T-helper 2 cell treated with Interferon-gamma antibody and Interleukin-4, amounts not matched to agents 100 ng/mL and 5 ng/mL, for 36 hours (primary cell): ENCODE results near the gene SMIM29. TPM values are rescaled to one million over a fixed set of nuclear protein-coding genes. Genes with fewer than 3 reads are reported as not detected.

Source experiments
- intact Hi-C: fragments of 100-400 bp; cut with micrococcal nuclease; formaldehyde crosslinking; loops from one replicate; pipeline ENCODE4 v1.15.1; 2023
- total RNA-seq: library from RNA; stranded (reverse); gene quantifications from 2 replicates; pipeline ENCODE4 v1.2.3, GENCODE V29; 2022

SMIM29 gene
- total RNA-seq, 1 donor from 2014 or later: 20.3 TPM

DNA sequence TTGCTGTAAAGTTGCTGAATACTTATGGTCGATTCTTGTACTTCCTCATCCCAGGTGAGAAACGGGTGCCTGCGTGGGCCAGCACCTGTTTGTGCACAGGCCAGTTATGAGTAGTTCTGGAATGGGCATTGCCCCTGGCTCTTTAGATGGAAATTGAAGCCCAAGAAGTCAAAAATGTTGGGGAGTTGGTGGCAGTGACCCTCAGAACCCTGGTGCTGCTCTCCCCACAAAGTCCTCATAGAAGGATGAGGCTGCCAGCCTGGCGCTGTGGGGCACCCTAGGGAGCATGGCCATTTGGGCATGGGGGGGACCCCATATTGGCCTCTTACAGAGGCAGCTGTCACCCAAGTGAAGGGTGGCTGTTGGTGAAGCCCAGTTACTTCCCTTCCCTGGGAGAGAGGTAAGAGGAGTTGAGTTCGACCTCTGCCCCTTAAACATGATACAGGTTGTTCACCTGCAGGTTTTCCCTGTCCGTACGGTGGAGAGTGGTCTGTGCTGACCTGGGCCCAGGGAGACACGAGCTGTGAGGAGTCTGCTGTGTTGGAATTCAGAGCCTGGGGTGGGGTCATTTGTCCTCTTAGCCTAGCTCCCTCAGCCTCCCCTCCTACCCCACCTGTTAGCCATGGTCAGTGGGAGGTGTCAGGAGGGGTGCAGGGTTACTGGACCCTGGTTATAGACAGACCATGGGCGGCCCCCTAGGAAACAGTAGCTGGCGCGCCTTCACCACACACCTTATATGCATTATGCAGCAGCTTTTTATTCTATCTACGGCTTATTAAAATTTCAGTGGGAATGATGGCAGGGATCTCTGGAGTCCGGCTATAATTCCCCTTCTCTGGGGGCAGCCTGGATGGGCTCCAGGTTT lies 7.2 kb downstream of the SMIM29 start:
- intact Hi-C loops: no loop called here

DNA sequence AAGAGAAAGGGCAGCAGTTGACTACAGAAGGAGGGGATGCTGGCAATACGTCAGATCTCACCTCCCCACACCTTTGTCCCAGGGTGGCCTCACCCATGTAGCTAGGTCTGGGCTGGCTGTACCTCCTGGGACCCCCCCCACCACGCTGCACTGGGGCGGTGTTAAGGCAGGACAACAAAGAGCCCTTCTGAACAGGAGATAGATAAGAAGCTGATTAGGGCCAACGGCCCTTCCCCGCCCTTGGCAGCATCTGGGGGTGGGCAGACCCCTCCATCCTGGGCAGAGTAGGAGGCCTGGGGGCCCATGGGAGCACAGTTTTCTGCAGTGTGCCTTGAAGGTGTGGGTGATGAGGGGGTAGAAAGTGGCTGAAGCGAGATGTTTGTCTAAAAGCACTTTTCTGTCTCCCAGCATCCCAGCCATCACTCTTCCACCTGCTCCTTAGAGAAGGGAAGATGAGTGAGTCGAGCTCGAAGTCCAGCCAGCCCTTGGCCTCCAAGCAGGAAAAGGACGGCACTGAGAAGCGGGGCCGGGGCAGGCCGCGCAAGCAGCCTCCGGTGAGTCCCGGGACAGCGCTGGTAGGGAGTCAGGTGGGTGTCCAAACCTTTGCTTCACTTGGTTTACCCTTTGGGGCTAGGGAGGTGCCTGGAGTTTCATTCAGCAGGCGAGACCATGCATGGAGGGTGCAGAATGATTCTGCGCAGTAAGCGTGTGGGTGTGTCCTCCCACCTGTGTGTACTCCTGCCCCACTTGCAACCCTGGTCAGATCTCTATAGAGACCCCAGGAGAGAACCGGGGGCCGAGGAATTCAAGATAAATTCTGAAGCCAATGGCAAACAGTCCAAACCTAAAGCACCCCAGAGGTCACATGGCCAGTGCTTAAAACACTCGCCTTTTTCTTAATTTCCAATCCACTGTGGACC lies 8.2 kb downstream of the SMIM29 start:
- intact Hi-C loops: no loop called here

DNA sequence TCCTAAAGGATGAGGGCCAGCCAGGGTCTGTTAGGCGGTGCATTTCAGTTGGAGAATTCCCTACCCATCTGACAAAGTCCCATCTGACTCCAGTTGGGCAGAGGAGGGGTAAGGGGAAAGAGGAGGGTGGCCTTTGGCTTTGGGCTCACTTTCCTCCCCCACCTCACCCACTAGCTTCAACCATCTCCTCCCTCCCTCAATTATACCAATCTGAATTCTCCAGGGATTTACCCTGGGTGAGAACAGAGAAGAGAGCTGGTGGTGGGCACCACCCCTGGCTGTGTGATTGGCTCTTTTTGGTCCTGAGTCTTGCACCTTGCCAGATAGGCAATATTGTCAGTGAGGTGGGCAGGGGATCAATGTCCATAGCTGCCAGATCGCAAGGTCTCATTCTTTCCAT lies 8.9 kb downstream of the SMIM29 start:
- intact Hi-C loops: loop anchor here (5.0 kb wide), 1 partner anchor 287 kb away; no protein-coding TSS in a partner anchor

DNA sequence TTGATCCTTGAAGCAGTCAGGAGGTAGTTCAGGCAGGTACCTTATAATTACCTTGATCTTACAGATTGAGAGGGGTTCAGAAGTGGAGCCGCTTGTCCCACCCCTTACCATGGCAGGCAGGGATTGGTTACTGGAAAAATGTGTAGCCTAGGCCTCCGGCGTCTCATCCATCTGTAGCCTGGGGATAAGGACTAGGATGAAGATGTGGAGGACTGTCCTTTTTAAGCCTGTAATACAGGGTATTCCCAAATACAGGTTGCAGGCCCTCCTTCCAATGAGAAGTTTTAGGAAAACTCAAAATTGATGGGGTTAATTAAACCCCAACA lies 9.3 kb downstream of the SMIM29 start:
- intact Hi-C loops: loop anchor here (5.0 kb wide), 1 partner anchor 288 kb away; no protein-coding TSS in a partner anchor

DNA sequence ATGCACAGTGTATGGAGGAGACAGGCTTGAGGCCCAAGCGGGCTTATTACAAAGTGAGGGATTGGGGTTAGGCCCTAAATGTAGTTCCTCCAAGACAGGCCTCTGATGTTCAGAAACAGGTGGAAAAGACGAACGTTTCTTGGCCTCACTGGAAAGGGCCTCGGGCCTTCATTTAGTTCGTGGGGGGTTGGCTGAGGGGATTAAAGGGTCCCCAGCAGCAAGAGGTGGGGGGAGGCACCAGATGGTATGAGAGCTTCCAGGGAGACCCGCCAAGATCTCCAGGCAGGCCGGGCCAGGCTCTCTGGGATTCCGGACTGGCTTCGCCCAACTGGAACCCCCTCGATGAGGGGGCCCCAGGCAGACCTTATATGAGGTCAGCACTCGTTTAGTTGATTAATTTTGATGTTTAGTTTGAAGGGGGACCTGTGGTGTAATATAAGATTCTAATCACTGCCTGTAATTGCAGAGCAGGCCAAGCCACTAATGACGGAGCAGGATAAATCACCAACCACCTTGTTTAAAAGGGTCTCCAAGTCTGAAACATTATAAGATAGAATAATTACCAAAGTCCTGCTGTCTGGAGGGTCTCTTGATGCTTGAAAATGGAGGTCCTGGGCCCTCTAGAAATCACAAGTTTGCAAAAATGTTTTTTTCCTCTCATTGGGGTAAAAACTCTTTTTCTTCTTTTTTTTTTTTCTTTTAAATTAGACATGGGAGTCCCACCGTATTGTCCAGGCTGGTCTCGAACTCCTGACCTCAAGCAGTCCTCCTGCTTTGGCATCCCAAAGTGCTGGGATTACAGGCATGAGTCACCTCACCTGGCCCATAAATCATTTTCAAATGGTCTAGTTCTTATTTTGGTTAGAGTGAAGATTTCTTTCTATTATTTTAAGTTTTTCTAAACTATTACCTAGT lies 10.0 kb downstream of the SMIM29 start:
- intact Hi-C loops: loop anchor here (5.0 kb wide), 1 partner anchor 288 kb away; no protein-coding TSS in a partner anchor

DNA sequence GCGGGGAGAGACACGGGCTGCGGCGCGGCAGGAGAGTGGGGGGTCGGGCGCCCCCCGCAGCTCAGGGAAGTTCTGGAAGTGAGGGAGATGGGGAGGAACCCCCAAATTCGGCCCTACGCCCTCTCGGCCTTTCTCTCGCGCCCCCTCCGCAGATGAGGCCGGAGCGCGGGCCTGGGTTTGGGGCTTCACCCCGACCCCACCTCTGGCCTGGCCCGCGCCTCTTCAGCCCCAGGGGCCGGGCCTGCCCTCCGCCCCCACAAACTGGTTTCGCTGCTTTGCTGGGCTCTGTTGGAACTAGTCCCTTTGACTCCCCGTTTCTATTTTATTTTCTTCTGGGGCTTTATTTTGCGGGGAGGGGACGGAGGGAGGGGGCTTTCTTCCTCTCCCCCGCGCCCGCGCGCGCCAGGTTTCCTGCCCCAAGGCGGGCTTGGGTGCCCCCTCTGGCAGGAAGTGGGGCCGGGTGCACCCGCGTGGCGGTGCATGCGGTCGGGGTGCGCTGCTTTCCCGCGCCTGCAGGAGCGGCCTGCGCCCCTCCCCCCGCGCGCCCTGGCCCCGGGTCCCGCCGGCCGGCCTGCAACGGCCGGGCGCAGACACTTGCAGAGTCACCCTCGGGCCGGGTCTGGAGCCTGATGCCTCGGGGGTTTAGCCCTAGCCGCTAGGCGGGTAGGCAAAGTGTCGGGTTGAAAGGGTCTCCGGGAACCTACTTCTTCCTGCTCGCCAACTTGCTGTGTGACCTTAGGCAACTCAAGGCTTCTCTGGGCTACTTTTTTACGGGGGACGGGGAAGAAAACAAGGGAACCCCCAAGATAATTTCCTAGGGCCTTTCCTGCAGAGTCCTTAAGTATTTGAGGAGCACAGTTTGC lies 10.9 kb downstream of the SMIM29 start:
- intact Hi-C loops: loop anchor here (2.0 to 5.0 kb wide), 2 partner anchors 55 to 289 kb away; no protein-coding TSS in a partner anchor

DNA sequence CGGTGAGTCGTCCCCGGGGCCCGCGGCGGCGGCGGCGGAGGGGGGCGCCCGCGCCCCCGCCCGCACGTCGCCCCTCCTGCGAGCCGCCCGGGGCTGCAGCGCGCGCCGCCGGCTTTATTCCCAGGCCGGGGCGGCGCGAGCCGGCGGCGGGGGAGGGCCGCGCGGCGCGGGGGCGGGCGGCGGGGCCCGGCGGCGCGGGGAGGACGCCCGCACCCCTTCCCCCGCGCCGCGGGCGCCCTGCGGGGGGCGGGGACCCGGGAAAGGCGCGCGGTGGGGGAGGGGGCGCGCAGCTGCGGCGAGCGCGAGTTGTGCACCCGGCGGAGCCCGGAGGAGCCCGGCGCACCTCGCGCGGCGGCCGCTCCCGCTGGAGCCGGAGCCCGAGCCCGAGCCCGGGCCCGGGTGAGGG lies 11.5 kb downstream of the SMIM29 start:
- intact Hi-C loops: loop anchor here (2.0 to 5.0 kb wide), 2 partner anchors 55 to 290 kb away; no protein-coding TSS in a partner anchor

DNA sequence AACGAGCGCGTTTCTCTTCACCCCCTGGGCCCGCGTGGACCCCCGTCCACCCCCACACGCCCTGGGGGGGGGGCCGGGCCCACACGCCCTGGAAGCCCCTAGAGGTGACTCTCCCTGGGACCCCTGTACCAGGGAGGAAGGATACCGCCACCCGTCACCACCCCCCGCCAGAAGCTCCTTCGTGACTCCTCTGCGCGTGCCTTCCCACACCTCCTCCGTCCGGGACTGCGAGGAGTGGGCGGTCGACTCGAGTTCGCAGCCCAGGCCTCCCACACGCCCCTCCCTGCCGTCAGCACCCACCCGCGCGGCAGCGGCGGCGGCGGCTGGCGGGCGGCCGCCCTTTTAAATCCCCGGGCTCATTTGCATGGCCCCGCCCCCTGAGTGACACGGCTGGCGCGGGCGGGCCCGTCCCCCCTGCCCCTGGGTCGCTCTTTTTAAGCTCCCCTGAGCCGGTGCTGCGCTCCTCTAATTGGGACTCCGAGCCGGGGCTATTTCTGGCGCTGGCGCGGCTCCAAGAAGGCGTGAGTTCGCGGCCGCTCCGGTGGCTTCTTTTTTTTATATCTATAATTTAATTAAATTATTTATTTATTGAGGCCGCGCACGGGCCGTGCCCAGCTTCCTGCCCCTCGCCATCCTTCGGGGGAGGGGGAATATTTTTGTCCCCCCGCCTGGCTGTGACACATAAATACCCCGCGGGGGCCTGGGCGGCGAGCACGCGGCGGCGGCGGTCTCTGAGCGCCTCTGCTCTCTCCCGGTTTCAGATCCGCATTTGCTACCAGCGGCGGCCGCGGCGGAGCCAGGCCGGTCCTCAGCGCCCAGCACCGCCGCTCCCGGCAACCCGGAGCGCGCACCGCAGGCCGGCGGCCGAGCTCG lies 12.1 kb downstream of the SMIM29 start, which contains the start of gene HMGA1:
Gene HMGA1 (plus strand): TSS at position 431 of the 873 bp plus-strand sequence. CDS start 3,908 bp downstream, outside the sequence.
- intact Hi-C loops: loop anchor here (1.0 to 5.0 kb wide), 5 partner anchors 12 to 291 kb away; partner anchors contain the start of gene SMIM29

DNA sequence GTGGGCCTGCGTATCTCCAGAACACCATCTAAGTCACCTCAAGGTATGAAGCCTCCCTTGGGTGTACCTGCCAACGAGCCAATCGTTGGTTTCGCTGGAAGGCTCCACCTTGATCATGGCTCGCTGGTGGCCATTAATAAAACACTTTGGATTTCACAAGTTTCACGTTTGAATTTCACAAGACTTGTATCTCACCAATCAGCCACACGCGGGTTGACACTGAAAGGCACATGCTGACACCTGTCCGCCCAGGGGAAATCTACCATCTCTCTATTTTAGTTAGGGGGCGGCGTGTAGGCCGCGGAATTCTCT lies 12.7 kb downstream of the SMIM29 start:
- intact Hi-C loops: loop anchor here (1.0 to 5.0 kb wide), 5 partner anchors 12 to 291 kb away; partner anchors contain the start of gene SMIM29

DNA sequence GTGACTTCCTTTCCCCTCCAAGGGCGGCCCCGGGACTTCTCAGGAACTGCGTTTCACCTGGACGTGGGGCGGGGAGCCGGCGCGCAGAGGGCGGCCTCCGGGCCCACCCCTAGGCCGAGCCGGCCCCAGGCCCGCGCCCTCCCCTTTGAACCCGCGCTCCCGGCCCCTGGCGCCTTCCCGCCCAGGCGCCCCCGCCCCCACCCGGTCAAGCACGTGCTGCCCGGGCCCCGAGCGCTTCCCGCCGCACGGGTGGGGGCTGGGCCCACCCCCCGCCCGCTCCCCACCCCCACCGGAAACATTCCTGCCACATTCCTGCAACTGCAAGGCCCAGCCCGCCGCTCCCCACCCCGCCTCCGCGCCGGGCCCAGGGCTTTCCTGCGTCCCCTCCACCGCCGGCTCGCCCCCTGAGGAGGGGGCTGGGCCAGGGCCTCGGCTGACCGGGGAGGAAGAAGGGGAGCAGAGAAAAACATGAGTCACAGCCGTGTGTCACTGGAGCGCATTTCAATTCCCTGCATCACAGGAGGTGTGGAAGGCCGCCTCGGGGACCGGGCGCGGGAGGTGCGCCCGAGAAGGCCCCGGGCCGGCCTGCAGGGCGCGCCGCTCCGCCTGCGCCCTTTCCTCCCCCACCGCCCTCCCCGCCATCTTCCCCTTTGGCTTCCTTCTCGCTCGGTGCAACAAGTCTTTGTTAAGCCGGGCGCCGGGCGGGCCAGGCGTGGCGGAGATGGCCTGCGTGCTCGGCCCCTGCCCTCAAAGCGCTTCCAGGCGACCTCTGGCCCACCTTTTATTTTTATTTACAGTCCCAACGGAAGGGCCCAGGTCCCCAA lies 13.3 kb downstream of the SMIM29 start:
- intact Hi-C loops: loop anchor here (1.0 to 5.0 kb wide), 5 partner anchors 11 to 292 kb away; partner anchors contain the start of gene SMIM29

DNA sequence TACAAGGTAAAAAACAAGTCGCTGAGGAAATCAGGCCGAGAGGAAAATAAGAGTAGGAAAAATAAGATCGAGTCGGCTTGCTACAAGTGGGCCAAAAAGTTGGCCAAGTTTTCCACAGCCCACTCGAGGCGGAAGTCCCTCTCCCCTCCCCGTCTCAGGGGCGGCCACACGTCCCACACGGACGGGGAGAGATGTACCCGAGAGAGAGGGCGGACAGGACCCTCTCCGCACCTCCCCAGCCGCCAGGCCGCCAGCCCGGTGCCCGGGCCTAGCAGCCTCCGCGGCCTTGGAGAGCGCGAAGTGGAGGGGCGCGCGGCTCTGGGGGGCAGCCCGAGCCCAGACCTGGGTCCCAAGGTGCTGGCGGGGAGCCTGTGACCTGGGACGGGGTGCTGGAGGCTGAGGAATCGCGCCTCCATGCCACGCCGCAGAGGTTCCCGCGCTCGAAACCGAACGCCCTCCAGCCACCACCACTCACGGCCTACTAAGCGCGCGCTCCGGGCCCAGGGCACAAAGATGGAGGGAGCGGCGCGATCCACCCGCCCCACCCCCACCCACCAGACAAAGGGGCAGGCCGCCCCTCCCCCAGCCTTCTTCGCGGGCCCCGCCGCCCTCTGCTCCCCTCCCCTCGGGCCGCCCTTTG lies 14.0 kb downstream of the SMIM29 start:
- intact Hi-C loops: loop anchor here (5.0 kb wide), 1 partner anchor 293 kb away; no protein-coding TSS in a partner anchor

DNA sequence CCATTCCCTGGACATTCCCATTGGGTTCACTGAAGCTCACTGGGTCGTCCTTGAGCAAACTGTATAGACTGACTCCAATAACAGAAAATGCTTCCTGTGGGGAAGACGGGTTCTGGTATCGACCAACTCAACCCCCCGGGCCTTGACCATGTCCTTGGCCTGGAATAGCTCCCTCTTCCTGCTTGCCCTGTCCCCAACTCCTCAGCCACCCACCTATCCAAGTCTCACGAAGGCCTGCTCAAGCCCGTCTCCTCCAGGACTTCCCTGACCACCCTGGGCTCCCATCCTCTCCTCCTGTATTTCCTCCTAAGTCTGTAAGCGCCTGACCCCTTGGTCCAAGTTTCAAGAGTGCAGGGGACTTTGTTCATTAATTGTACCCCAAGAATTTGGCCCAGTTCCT lies 14.9 kb downstream of the SMIM29 start:
- intact Hi-C loops: no loop called here

DNA sequence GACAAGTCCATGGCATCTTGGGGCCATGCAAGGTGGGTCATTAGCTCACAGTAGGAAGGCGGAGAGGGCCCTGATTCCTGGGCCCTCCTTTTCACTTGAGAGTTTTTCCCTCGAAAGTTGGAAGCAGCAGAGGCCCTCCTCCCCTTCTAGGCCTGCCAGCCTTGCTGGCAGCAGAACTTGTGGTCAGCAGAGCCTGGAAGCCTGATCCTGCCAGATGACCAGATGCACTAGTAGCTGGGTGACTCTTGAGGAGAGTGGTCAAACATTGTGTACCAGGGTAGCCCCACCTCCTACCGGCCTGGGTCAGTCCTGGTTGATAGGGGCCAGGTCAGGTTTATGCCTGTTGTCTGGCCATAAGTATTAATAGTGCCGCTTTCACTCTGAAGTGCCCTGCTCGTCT lies 15.9 kb downstream of the SMIM29 start:
- intact Hi-C loops: no loop called here

DNA sequence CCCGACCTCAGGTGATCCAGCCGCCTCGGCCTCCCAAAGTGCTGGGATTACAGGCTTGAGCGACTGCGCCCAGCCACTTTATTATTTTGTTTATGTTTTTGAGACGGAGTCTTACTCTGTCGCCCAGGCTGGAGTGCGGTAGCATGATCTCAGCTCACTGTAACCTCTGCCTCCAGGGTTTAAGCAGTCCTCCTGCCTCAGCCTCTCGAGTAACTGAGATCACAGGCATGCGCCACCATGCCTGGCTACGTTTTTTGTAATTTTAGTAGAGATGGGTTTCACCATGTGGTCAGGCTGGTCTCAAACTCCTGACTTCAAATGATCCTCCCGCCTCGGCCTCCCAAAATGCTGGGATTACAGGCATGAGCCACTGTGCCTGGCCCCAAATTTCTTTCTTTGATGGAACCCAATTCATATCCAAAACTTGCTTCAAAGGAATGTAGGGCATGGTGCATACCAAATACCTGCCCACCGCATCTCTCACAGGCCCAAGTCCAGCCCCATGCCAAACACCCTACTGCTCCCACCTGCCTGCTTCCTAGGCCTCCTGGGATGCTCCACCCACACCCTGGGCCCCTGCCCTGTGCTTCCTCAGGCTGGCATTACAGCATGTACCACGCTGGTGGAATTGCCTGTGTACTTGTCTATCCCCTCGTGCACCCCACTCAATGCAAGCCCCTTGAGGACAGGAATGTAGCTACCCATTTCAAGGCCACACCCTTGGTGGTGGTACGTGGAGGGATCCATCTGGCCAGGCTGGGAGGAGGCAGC lies 17.1 kb downstream of the SMIM29 start:
- intact Hi-C loops: no loop called here

DNA sequence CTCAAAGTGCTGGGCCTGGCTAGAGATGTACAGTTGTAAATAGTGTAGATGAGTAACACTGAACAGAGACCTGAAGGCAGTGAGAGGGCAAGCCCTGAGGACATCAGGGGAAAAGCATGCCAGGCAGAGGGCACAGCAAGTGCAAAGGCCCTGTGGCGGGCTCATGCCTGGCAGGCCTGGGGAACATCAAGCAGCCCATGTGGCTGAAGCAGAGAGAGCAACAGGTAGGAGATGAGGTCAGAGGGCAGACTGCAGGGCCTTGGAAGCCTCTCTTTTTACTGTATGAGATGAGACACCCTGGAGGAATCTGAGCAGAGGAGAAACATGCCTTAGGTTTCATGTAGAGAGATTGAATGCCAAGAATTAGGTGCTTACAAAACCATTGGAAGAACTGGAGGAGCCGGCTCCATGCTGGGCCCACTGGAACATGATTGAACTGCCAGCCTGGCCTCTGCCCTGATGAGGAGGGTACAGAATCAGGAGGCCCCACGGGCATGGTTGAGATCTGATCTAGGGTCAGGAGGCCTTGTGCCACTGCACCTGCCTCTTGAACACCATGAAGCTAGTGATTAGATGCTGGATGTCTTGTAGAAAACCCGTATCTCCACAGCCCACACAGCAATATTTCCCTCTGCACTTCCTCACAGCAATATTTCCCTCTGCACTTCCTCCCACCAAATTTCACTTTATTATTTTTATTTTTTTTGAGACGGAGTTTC lies 18.0 kb downstream of the SMIM29 start:
- intact Hi-C loops: no loop called here

DNA sequence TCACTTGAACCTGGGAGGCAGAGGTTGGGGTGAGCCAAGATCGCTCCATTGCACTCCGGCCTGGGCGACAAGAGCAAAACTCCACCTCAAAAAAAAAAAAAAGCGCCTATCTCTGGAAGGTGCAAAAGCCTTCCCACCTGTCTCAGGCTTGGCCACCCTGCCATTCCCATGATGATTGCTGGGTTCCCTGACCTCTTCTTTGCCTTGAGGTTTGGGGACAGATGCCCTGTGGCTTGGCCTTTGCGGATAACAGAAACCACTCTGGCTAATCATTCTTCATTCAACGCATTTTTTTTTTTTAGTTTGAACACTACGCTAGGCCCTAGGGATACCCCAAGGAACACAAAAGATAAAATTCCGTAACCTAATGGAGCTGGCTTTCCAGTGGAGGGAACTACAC lies 18.9 kb downstream of the SMIM29 start:
- intact Hi-C loops: no loop called here
